ENCODE results near the gene ADGRL3.

- TF ChIP-seq CTCF (IDR thresholded peaks at IDR 0.05; ENCODE audit: borderline replicate concordance, extremely low read depth, low read length, poor library complexity, severe bottlenecking): no peak
- no peak for TF ChIP-seq EZH2 (IDR thresholded peaks at IDR 0.05; ENCODE audit: borderline replicate concordance, low read depth, low read length, severe bottlenecking)
These were observed 227.8 kb downstream of the ADGRL3 start for GRCh38 chr4:61427818-61428495.
